HCT116 (cell line): ENCODE results near the gene SLC9B1.

ENCODE experiments used
- ATF3 ChIP-seq: IDR thresholded peaks from 2 replicates; pipeline ENCODE4 v1.6.1; 2012
- CEBPB ChIP-seq: IDR thresholded peaks from 2 replicates; pipeline ENCODE4 v1.6.1; 2012; ENCODE audit warnings: low read depth
- CTCF ChIP-seq, 3 experiments: fragments of 200-600 bp in 1 of 3; sonication (generic) in 1 of 3; IDR thresholded peaks in 2 of 3; conservative IDR thresholded peaks in 1 of 3; 2 replicates each; pipeline ENCODE4 v1.5.1; 2012 to 2017; ENCODE audit warnings: low read depth in 2 of 3, low read length in 2 of 3, antibody characterized with exemption in 1 of 3, borderline replicate concordance in 1 of 3, control low read depth in 1 of 3, mild to moderate bottlenecking in 1 of 3, mixed read lengths in 1 of 3, mixed run types in 1 of 3, moderate library complexity in 1 of 3; ENCODE audit not compliant: insufficient read depth in 1 of 3
- EZH2 ChIP-seq: fragments of 200-600 bp; sonication (generic); IDR thresholded peaks from 2 replicates; pipeline ENCODE4 v1.6.1; 2017; ENCODE audit warnings: antibody characterized with exemption, mixed run types
- POLR2A ChIP-seq: IDR thresholded peaks from 2 replicates; pipeline ENCODE4 v1.7.0; 2011; ENCODE audit warnings: borderline replicate concordance; ENCODE audit not compliant: insufficient read depth, insufficient read length; ENCODE audit errors: extremely low read depth
- RAD21 ChIP-seq: IDR thresholded peaks from 2 replicates; pipeline ENCODE4 v1.6.1; 2012; ENCODE audit warnings: low read depth, mild to moderate bottlenecking
- REST ChIP-seq: IDR thresholded peaks from 2 replicates; pipeline ENCODE4 v1.6.1; 2012; ENCODE audit warnings: low read depth
- ZFX ChIP-seq: fragments of 450-650 bp; IDR thresholded peaks from 2 replicates; pipeline ENCODE4 v1.6.1; 2017
- ZNF274 ChIP-seq: fragments of 200-500 bp; sonication (Bioruptor generic); IDR thresholded peaks from 2 replicates; pipeline ENCODE4 v1.6.1; 2014; ENCODE audit warnings: mild to moderate bottlenecking, low read depth, low read length, inconsistent platforms

GRCh38 chr4:102860611-102861324, 158.7 kb downstream of the SLC9B1 start:
- TF ChIP-seq CTCF (IDR thresholded peaks at IDR 0.05 in 2 of 3, conservative IDR thresholded peaks at IDR 0.05 in 1 of 3; ENCODE audit: borderline replicate concordance in 1 of 3, insufficient read depth in 1 of 3, low read depth in 2 of 3, low read length in 2 of 3) (no peak), REST (no peak), ZNF274 (no peak), POLR2A (no peak), ATF3 (no peak), EZH2 (no peak), RAD21 (no peak), ZFX (no peak), CEBPB (no peak)
